Progenitor cell of endocrine pancreas (in vitro differentiated cells): ENCODE data around the gene TBXAS1. TPM values are rescaled to one million over a fixed set of nuclear protein-coding genes. Genes with fewer than 3 reads are reported as not detected.

Experiments
- DNase-seq: peaks from one replicate; pipeline ENCODE4 v3.0.0; 2021; ENCODE audit warnings: low spot score; ENCODE audit not compliant: unreplicated experiment
- H3K27ac Mint-ChIP-seq: 2 replicates; pipeline ENCODE4 v1.8.0; 2021; ENCODE audit warnings: mild to moderate bottlenecking, moderate library complexity, mixed read lengths
- H3K27me3 Mint-ChIP-seq: 2 replicates; pipeline ENCODE4 v1.8.0; 2021; ENCODE audit warnings: mixed read lengths
- H3K36me3 Mint-ChIP-seq: 2 replicates; pipeline ENCODE4 v1.8.0; 2022; ENCODE audit warnings: mixed read lengths; ENCODE audit not compliant: insufficient read depth
- H3K4me1 Mint-ChIP-seq: 2 replicates; pipeline ENCODE4 v1.8.0; 2021; ENCODE audit warnings: low read depth, mixed read lengths
- H3K4me3 Mint-ChIP-seq: 2 replicates; pipeline ENCODE4 v1.8.0; 2021; ENCODE audit warnings: low read depth, mild to moderate bottlenecking, moderate library complexity, mixed read lengths
- H3K9me3 Mint-ChIP-seq: 2 replicates; pipeline ENCODE4 v1.8.0; 2021; ENCODE audit warnings: low read depth, mixed read lengths
- CTCF ChIP-seq: fragments of 200-600 bp; sonication (generic); IDR thresholded peaks from one replicate; pipeline ENCODE4 v1.5.0; 2021; ENCODE audit warnings: antibody characterized with exemption, mild to moderate bottlenecking; ENCODE audit not compliant: unreplicated experiment
- total RNA-seq: library from RNA; stranded (reverse); gene quantifications from 2 replicates; pipeline ENCODE4 v1.2.1, GENCODE V29; 2021

TBXAS1 gene
- total RNA-seq, 1 donor from 2014 or later: 10.4 TPM

DNA sequence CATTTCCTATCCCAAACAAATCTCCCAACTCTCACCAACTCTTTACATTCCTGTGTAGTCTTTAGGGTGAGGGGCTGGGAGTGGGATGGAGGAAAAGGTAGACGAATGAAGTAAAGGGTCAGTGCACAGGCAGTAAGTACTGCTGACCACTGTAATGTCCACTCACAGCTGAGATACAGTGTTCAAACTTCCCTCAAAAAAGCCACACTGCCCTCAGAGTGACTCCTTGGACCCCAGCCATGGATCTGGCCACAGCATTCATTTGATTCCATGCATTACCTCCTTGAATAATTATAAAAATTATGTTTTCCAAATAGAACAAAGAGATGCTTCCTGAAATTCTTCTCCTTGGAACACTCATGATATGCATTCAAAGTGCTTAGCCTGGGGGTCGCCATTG is 31.5 kb upstream of the TBXAS1 start:
- H3K27me3 Mint-ChIP-seq: no peaks in the 10 kb centered on the region
- no peak overlapping the region for H3K4me3 Mint-ChIP-seq
- no peak overlapping the region for H3K27ac Mint-ChIP-seq
- peaks cover 13% of the 10 kb centered on the region for H3K36me3 Mint-ChIP-seq
- DNase-seq: no peak
- TF ChIP-seq CTCF: no peak
- H3K4me1 Mint-ChIP-seq: peaks cover 5% of the 10 kb centered on the region
- H3K9me3 Mint-ChIP-seq: peaks cover 6% of the 10 kb centered on the region

DNA sequence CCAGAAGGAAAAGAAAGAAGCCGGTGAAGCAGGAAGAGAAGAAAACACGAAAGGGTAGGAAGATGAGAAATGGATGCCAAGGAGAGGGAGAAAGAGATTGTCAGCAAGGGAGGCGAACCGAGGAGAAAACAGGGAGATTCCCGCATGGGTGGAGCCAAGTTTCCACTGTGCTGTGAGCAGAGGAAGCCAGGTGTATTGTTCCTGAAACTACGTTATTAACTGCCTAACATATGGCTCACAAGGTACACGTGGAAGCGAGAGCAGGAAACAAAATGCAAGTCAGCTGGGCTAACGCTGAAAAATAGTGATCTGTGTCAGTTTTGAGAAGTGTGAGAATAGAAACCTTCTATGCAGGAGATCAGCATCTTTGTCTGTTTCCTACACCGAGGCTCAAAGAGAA is 30.8 kb upstream of the TBXAS1 start:
- no peaks in the 10 kb centered on the region for H3K27me3 Mint-ChIP-seq
- peaks cover 12% of the 10 kb centered on the region for H3K9me3 Mint-ChIP-seq
- no peak for DNase-seq

DNA sequence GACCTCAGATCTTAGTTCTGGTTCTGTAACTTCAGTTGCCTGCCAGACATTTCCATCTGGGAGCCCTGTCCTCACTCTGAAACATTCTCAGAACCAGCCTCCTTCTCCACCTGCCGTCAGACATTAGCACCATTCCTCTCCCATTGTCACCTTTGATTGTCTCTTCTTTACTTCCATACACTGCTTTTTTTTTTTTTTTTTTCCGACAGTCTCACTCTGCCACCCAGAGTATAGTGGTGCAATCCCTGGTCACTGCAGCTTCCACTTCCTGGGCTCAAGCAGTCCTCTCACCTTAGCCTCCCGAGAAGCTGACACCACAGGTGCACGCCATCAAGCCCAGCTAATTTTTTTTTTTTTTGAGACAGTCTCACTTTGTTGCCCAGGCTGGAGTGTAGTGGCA is 30.2 kb upstream of the TBXAS1 start:
- no peak for TF ChIP-seq CTCF
- H3K9me3 Mint-ChIP-seq: peaks cover 13% of the 10 kb centered on the region
- DNase-seq: no peak
- H3K27me3 Mint-ChIP-seq: no peaks in the 10 kb centered on the region
- peaks cover 18% of the 10 kb centered on the region for H3K36me3 Mint-ChIP-seq
- H3K4me1 Mint-ChIP-seq: peaks cover 5% of the 10 kb centered on the region
- no peak overlapping the region for H3K4me3 Mint-ChIP-seq
- H3K27ac Mint-ChIP-seq: no peak overlapping the region

More for the DNA sequence above, 30.8 kb upstream of the TBXAS1 start:
- peaks cover 19% of the 10 kb centered on the region for H3K36me3 Mint-ChIP-seq
- peak overlapping the region; percentile 17 for H3K27ac Mint-ChIP-seq
- no peak overlapping the region for H3K4me3 Mint-ChIP-seq
- peaks cover 5% of the 10 kb centered on the region for H3K4me1 Mint-ChIP-seq
- no peak for TF ChIP-seq CTCF

- no peak for TF ChIP-seq CTCF
These were observed 29.5 kb upstream of the TBXAS1 start for GRCh38 chr7:139799586-139799985.

DNA sequence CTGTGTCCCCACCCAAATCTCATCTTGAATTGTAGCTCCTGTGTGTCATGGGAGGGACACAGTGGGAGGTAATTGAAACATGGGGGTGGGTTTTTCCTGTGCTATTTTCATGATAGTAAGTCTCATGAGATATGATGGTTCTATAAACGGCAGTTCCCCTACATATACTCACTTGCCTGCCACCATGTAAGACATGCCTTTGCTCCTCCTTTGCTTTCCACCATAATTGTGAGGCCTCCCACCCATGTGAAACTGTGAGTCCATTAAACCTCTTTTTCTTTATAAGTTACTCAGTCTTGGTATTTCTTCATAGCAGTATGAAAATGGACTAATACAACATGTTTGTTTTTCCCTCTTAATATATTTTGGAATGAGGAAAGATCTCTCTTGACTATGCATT is 24.5 kb upstream of the TBXAS1 start:
- Mint-ChIP-seq H3K4me3 (no peak overlapping the region), H3K36me3 (peaks cover 19% of the 10 kb centered on the region), H3K27me3 (peaks cover 2% of the 10 kb centered on the region), H3K27ac (no peak overlapping the region), H3K9me3 (peaks cover 19% of the 10 kb centered on the region), H3K4me1 (peaks cover 3% of the 10 kb centered on the region)
- TF ChIP-seq CTCF: no peak
- no peak for DNase-seq

More at GRCh38 chr7:139799586-139799985, 29.5 kb upstream of the TBXAS1 start:
- Mint-ChIP-seq H3K4me3 (no peak overlapping the region), H3K27ac (no peak overlapping the region), H3K9me3 (peaks cover 17% of the 10 kb centered on the region), H3K27me3 (no peaks in the 10 kb centered on the region), H3K4me1 (peaks cover 5% of the 10 kb centered on the region), H3K36me3 (peaks cover 19% of the 10 kb centered on the region)
- no peak for DNase-seq
